Anterior cingulate cortex (tissue), 58 donors: Measurements from ENCODE around the gene ZBTB4.

Experiments
- DNase-seq, 58 donors: peaks; one replicate each; lab custom pipeline; 2025; lab: John Stamatoyannopoulos, UW

ZBTB4 gene

DNA sequence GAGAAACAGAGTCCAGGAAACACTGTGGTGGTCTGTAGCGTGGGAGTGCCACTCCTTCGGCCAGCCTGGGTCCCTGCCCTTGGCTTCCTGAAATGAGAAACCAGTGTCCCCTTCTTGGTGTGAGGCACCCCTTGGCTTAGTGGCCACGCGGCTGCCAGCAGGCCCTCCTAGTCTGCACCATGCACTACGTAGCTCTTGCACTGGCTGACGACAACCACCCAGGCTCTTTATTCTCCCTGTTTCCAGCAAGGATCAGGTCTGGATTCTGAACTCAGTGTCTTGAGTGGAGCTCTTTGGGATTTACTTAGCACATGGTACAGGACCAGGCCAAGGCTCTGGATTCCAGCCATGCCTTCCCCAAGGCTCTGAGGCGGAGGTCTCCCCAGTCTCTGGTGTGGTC, 51.9 kb downstream of the ZBTB4 start:
- no peak for DNase-seq

DNA sequence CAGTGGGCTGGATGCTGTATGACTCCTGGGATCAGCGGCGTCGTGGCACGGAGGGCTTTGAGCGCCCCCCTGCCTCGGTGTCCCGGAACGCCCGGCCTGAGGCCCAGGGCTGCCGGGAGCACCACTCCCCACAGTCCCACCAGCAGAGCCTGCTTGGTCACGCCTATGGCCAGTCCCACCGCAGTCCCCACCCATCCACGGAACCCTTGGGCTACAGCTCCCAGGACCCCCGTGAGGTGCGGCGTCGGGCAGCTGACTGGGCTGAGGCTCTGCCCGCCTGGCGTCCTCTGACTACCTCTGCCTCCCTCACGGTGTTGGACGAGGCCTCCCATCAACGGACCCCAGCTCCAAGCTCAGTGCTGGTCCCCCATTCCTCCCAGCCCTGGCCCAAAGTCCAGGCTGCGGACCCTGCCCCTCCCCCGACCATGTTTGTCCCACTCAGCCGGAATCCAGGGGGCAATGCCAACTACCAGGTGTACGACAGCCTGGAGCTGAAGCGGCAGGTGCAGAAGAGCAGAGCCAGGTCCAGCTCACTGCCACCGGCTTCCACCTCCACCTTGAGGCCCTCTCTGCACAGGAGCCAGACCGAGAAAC, 52.4 kb downstream of the ZBTB4 start:
- DNase-seq: no peak

DNA sequence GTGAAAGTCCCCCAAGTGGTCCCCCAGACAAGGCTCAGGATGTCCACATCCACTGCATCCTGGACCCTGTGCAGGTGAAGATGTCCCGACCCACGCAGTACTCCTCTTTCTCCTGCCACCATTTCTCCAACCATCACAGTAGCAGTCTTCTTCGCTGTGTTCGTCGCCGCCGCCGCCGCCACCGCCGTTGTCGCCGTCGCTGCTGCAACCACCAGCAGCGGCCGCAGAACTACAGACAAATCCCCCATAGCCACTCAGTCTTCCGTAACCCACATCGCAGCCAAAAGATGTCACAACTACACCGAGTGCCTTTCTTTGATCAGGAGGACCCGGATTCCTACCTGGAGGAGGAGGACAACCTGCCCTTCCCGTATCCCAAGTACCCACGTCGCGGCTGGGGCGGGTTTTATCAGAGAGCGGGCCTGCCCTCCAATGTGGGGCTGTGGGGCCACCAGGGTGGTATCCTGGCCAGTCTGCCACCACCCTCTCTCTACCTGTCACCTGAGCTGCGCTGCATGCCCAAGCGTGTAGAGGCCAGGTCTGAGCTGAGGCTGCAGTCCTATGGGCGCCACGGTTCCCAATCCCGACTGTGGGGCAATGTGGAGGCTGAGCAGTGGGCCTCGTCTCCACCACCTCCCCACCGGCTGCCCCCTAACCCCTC, 53.1 kb downstream of the ZBTB4 start:
- no peak for DNase-seq

DNA sequence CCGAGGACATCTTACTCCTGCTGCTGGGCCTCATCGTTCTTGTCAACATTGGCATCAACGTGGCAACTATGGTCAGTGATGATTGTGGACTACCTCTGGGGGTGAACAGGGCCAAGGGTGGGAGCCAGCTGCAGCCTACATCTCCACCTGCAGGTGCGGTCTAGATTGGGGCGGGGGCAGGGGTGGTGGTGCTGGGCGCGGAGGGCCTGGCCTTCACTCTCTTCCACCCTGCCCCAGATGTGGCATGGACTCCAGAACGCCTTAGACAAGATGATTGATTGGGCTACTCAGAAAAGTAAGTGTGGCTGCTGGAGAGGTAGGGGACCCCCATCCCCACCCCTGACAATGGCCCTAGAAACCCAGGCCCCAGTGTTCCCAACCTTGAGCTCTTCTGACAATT, 53.7 kb downstream of the ZBTB4 start:
- no peak for DNase-seq

DNA sequence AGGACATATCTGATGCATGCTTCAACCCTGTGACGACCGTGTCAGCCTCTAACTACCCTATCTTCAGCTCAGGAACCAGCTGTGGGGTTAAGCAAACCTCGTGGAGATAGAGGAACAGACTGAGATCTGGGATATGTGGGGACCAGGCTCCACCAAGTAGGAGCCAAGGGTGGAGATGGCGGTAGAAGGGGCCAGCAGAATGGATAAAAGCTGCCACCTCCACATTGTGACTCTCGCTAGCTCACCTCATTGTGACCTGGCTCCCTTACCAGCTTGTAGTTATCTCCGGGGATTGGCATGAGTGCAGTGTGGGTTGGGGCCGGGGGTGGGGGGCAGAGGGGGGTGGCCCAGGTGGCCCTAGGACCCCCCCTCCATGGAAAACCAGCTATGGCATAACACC, 54.1 kb downstream of the ZBTB4 start, which contains the start of gene SPEM2:
TSS of gene SPEM2 (plus strand) at position 301 of the 400 bp plus-strand sequence. CDS start at position 374, 73 bp downstream.
- no peak for DNase-seq

DNA sequence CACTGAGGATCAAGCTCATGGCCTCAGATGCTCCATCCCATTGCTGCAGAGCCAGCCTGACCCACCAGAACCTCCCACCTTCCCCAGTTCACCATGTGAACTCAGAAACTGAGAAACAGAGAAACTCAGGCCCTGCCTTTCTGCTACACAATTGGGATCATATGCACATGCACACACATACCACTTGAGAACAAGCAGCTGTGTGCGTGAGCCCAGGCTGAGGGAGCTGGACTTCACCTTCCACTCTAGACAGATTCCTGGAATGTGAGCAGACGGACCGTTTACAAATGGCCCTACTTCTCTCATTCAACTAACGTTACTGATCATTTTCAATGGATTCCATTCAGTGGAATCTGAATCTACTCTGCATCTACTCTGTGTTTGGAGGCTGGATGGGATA, 55.8 kb downstream of the ZBTB4 start:
- no peak for DNase-seq

DNA sequence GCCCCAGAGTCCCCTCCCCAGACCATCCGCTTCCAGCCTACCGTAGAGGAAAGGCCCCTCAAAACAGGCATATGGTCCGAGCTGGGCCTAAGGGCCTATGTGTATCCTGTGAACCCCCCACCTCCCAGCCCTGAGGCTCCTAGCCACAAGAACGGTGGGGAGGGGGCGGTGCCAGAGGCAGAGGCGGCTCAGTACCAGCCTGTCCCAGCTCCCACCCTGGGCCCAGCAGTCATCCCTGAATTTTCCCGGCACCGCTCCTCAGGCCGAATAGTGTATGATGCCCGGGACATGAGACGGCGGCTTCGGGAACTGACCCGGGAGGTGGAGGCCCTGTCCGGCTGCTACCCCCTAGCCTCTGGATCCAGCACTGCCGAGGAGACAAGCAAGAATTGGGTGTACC, 58.2 kb downstream of the ZBTB4 start:
- no peak for DNase-seq

DNA sequence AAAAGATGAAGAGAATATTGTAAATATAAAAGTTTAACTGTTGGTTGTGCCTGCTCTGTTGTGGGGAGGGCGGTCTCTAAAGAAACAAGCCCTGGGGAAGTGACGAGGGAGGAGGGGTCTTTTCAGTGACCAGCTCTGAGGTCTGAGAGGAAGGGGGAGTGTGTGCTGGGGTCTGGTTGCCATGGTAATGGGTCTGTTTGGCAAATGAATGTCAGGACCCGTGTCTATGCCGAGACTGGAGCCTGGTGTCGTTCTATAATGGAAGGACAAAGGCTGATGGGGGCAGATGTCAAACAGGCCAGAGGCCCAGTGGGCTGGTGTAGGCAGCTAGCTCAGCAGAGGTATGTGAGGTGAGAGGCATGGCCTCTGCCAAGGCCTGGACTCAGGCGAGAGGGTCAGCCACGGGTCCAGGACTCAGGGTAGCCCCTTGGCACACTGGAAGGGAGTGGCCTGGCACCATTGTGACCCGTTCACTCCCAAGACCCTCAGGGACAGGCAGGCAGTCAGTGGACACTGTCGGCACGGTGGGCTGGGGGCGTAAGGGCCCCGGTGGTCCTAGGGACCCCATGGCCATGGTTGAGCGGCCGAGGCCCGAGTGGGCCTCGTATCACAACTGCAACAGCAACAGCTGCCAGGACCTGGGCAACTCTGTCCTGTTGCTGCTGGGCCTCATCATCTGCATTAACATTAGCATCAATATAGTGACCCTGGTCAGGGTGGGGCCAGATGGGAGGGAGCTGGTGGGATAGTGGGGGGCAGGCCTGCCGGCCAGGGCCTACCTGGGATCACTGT, 59.4 kb downstream of the ZBTB4 start, which contains the start of gene SPEM1:
TSS of gene SPEM1 (plus strand) at position 506 of the 792 bp plus-strand sequence. CDS start at position 567, 61 bp downstream.
- no peak for DNase-seq

DNA sequence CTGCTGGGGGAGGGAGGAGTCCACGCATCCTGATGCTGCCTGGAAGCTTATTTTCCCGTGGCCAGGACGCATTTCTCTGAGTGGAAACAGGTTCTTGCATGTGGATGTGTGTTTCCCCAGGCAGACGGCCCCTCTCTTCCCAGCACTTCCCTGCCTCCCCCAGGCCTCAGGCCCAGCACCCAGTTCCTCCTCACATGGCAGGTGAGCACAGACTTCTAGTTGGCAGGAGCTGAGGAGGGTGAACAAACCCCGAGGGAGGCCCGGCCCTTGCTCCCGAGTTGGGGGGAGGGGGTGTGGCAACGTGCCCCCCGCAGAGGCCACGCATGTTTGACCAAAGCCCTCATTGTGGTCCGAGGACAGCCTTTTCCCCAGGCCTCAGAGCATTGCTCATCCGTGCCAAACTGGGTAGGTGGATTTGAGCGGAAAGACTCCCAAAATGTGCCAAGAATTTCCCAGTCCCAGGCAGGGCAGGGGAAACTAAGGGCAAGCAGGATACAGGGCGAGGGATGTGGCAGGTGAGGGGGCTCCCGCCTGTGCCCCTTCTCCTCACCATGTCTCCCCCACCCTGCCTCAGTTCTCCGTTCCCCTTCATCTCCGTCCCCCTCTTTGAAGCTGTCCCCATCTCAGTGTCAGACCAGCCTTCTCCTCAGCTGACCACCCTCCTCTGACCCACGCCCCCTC, 60.8 kb downstream of the ZBTB4 start:
- no peak for DNase-seq

DNA sequence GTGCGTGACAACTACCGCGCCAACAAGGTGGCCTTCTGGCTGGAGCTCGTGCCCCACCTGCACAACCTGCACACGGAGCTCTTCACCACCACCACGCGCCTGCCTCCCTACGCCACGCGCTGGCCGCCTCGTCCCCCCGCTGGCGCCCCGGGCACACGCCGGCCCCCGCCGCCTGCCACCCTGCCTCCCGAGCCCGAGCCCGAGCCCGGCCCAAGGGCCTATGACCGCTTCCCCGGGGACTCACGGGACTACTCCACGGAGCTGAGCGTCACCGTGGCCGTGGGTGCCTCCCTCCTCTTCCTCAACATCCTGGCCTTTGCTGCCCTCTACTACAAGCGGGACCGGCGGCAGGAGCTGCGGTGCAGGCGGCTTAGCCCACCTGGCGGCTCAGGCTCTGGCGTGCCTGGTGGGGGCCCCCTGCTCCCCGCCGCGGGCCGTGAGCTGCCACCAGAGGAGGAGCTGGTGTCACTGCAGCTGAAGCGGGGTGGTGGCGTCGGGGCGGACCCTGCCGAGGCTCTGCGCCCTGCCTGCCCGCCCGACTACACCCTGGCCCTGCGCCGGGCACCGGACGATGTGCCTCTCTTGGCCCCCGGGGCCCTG, 62.3 kb downstream of the ZBTB4 start:
- no peak for DNase-seq

DNA sequence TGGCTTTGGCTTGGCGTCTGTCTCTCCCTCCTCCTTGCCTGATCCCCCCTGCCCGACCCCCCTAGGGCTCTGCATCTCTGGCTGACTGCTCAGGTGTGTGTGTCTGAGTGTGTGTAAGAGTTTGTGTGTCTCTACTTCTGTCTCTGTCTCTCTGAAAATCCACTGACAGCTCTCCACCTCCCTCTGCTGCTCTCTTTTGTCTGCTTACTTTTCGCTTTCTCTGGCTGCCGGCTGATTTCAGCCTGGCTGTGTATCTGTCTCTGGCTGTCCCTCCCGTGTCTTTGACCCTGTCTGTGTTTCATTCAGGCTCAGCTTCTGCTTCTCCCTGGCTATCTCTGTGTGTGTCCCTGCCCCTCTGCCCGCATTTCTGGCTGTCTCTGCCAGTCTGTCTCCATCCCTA, 63.1 kb downstream of the ZBTB4 start:
- no peak for DNase-seq

DNA sequence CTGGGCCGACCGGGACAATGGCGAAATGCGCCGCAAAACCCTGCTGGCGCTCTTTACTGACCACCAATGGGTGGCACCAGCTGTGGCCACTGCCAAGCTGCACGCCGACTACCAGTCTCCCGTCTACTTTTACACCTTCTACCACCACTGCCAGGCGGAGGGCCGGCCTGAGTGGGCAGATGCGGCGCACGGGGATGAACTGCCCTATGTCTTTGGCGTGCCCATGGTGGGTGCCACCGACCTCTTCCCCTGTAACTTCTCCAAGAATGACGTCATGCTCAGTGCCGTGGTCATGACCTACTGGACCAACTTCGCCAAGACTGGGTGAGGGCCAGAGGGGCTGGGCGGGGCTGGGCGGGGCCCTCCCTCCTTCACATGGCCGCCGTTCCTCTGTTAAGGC, 63.6 kb downstream of the ZBTB4 start:
- DNase-seq: no peak

DNA sequence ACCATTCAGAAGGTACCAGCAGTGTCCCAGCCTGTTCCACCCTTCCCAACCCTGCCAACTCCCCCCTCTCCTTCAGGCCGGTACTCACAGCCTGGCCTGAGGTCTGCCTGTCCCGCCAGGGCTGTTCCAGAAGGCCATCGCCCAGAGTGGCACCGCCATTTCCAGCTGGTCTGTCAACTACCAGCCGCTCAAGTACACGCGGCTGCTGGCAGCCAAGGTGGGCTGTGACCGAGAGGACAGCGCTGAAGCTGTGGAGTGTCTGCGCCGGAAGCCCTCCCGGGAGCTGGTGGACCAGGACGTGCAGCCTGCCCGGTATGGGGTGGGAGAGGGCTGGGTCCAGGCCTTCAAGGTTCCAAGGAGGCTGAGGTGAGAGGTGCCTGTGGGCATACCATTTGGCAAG, 64.6 kb downstream of the ZBTB4 start:
- DNase-seq: no peak

DNA sequence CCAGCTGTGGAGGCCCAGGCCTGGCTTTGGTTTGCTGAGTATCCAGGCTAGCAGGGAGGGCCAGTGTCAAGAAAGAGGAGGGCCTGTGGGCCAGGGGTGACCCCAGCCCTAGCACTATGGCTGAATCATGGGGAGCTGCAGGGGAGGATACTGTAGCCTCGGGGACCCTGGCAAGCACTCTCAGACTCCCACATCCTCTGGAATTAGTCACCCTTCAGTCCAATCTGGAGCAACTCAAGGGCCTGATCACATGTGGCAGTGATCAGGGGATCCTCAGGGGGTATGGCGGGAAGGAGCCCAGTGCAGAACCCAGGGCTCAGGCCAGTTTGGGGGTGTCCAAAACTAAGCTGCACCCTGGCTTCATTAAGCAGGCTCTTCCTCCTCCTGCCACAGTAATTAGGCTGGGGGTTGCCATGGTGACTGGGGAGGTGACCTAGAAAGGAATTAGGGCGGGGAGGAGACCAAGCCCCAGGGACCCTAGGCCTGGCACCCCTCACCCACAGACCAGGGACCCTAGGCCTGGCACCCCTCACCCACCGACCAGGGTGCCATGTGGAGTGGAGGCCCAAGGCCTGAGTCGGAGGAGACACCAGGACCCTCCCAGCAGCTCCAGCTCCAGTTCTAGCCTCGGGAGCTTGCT, 66.0 kb downstream of the ZBTB4 start:
- DNase-seq: no peak

DNA sequence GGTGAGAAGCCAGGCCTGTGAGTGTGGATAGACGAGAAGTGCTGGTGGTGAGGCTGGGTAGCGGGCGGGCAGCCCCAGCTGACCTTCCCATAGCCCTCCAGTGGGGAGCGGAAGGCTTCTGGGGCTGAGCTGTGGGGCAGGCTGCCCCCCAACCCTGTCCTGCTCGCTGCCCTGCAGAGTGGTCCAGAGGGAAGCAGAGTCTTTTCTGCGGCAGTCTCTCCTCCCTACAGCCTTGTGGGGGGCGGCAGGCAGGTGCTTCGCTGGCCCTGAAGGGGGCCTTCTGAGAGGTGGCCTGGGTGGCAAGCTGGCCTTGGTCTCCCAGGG, 68.0 kb downstream of the ZBTB4 start:
- DNase-seq: no peak

DNA sequence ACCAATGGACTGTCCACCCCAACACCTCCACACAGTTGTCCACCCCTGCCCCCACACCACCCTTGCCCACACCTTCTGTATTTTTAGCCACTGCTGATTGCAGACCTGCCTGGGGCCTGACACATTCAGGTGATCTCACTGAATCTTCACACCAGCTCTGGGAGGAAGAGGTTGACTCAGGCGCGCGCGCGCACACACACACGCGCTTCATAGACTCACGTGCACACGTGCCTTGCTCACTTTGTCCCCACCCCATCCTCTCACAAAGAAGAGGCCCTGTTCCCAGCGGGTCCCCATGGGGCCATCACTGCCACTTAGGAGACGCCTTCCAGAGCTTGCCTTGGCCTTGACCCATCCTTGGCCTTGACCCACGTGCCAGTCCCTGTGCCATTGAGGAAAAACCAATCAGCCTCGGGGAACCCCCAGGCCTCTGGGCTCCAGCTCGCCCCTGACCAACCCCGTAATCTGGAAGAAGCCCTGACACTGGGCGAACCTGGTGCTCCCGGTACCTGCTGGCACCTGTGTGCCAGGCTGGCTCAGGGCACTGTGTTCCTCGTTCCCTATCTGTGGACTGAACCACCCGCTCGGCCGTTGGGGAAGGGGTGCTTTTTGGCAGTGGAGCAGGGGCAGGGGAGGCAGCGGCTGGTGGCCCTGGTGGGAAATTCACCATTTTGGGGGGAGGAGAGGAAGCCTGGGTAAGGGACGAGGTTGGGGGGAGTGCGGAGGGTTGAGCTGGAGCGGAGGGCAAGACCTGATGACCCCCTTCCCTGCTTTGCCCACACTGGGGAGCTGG, 68.6 kb downstream of the ZBTB4 start:
- DNase-seq: no peak

DNA sequence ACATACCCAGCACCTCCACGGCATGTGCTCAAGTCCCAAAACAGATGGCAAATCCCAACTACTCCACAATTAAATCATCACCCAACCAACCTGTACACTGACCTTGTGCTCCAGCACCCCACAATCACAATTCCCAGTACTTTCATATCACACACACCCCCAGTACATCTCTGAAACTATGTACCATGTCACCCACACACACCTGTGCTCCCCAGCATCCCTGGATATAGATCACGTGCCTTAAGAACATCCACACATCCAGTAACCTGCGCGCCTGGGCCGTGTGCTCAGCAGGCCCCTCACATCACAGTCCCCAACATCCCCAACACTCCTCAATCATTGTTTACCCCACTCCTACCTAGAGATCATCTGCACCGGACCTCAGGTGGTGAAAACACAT, 69.7 kb downstream of the ZBTB4 start:
- DNase-seq: no peak
